ENCODE data around the gene VPS4B. TPM values are rescaled to one million over a fixed set of nuclear protein-coding genes. Genes with fewer than 3 reads are reported as not detected.
A peak's percentile ranks its signal among the peaks of the same experiment; 100 is the strongest.

VPS4B gene
- total RNA-seq, 4 donors from 2014 or later: 36.0 to 50.5 (median 40.9) TPM

DNA sequence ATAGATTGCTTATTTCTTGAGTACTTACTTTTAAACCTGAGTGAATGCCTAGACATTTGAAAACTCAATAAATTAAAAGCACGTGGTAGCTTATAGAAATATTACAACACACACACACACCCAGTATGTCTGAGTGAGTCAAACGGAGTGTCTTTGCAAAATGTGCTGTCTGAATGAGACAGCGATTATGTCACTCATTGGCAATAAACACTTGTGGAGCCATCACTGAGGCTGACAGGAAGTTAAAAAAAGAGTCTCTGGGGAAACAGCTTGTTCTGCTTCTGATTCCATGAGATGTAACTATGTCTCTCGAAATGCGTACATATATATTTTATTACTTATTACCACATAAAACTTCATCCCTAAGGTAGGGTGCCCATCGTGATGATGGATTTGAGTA is 22.3 kb upstream of the VPS4B start:
- Histone ChIP-seq H3K9me3 (no peaks in the 10 kb centered on the region), H3K4me1 (peaks cover 0 to 8% of the 10 kb centered on the region in 2 donors), H3K4me3 (replicated peaks in 1 of 3) (no peak overlapping the region), H3K27ac (no peak overlapping the region), H3K36me3 (no peaks in the 10 kb centered on the region), H3K27me3 (no peaks in the 10 kb centered on the region)
- intact Hi-C loops (cut with DNase I): loop anchor here (10.0 kb wide), 1 partner anchor 430 kb away; no protein-coding TSS in a partner anchor
- WGBS, 2 donors: 72 to 81% methylated on average over 6 of the region's 6 CpGs
- TF ChIP-seq, protein P1, sequence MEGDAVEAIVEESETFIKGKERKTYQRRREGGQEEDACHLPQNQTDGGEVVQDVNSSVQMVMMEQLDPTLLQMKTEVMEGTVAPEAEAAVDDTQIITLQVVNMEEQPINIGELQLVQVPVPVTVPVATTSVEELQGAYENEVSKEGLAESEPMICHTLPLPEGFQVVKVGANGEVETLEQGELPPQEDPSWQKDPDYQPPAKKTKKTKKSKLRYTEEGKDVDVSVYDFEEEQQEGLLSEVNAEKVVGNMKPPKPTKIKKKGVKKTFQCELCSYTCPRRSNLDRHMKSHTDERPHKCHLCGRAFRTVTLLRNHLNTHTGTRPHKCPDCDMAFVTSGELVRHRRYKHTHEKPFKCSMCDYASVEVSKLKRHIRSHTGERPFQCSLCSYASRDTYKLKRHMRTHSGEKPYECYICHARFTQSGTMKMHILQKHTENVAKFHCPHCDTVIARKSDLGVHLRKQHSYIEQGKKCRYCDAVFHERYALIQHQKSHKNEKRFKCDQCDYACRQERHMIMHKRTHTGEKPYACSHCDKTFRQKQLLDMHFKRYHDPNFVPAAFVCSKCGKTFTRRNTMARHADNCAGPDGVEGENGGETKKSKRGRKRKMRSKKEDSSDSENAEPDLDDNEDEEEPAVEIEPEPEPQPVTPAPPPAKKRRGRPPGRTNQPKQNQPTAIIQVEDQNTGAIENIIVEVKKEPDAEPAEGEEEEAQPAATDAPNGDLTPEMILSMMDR (IDR thresholded peaks at IDR 0.05): no peak
- no peak for TF ChIP-seq POLR2A (IDR thresholded peaks at IDR 0.05)
- no peak for DNase-seq

GRCh38 chr18:63443829-63444228 is 21.6 kb upstream of the VPS4B start:
- Histone ChIP-seq H3K9me3 (no peaks in the 10 kb centered on the region), H3K27ac (no peak overlapping the region), H3K4me1 (peaks cover 0 to 8% of the 10 kb centered on the region in 2 donors), H3K4me3 (replicated peaks in 1 of 3) (no peak overlapping the region), H3K36me3 (no peaks in the 10 kb centered on the region), H3K27me3 (no peaks in the 10 kb centered on the region)
- DNase-seq: no peak
- TF ChIP-seq, protein P1 (IDR thresholded peaks at IDR 0.05): no peak
- no peak for TF ChIP-seq POLR2A (IDR thresholded peaks at IDR 0.05)
- intact Hi-C loops (cut with DNase I): loop anchor here (10.0 kb wide), 1 partner anchor 429 kb away; no protein-coding TSS in a partner anchor
- 96% methylated on average over 6 of the region's 6 CpGs for WGBS, 2 donors

- Histone ChIP-seq H3K4me1 (peaks cover 0 to 8% of the 10 kb centered on the region in 2 donors), H3K4me3 (replicated peaks in 1 of 3) (no peak overlapping the region), H3K27me3 (no peaks in the 10 kb centered on the region), H3K27ac (peak overlapping the region in 1 of 3 donors; percentile 35), H3K9me3 (no peaks in the 10 kb centered on the region), H3K36me3 (no peaks in the 10 kb centered on the region)
- intact Hi-C loops (cut with DNase I): loop anchor here (10.0 kb wide), 1 partner anchor 426 kb away; no protein-coding TSS in a partner anchor
- WGBS, 2 donors: 84 to 85% methylated on average over 5 of the region's 5 CpGs
- DNase-seq: no peak
- TF ChIP-seq POLR2A (IDR thresholded peaks at IDR 0.05): no peak
- TF ChIP-seq, protein P1 (IDR thresholded peaks at IDR 0.05): no peak
Observed at GRCh38 chr18:63440881-63441280, 18.6 kb upstream of the VPS4B start.

DNA sequence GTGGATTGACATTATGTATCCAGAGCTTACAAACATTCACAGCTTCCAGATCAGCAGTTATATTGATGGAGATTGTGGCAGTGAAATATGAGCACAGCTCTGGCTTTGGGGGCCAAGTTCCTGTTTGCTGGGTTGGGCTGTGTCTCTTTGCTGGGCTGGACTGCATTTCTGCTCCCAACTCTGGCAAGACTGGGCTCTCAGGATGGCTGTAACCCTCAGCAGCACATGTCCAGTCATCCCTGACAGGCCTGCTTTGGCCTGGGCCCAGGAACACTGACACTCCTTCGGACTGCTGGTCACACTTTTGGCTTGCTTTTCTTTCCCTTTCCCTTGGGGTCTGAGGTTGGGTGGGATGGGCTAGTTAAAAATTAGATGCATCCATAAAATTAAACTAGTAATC is 17.9 kb upstream of the VPS4B start:
- intact Hi-C loops (cut with DNase I): loop anchor here (10.0 kb wide), 1 partner anchor 425 kb away; no protein-coding TSS in a partner anchor
- 4 to 17% methylated on average over 1 of the region's 1 CpG for WGBS, 2 donors
- Histone ChIP-seq H3K27ac (no peak overlapping the region), H3K4me3 (replicated peaks in 1 of 3) (no peak overlapping the region), H3K4me1 (peaks cover 0 to 8% of the 10 kb centered on the region in 2 donors), H3K27me3 (no peaks in the 10 kb centered on the region), H3K36me3 (no peaks in the 10 kb centered on the region), H3K9me3 (no peaks in the 10 kb centered on the region)
- peak; percentile 94 to 96 for DNase-seq
- TF ChIP-seq, protein P1 (IDR thresholded peaks at IDR 0.05): no peak
- no peak for TF ChIP-seq POLR2A (IDR thresholded peaks at IDR 0.05)

DNA sequence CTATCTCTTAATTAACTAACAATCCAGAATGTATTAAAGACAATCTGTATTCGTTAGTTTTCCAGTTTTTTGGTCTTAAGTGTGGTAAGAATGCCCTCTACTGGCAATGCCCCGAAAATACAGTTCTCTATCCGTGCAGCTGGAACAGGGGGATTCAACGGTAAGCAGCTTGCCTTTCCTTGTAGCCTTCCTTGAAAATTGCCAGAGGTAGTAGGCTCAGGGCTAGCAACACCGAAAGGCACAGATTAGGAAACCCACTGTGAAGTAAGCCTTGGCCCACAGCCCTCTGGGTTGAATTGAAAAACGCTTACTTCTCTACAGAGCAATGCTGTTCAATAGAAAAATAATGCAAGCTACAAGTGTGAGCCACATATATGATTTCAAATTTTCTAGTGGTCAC is 17.1 kb upstream of the VPS4B start:
- Histone ChIP-seq H3K36me3 (no peaks in the 10 kb centered on the region), H3K27me3 (no peaks in the 10 kb centered on the region), H3K27ac (no peak overlapping the region), H3K4me3 (replicated peaks in 1 of 3) (no peak overlapping the region), H3K4me1 (peaks cover 0 to 8% of the 10 kb centered on the region in 2 donors), H3K9me3 (no peaks in the 10 kb centered on the region)
- peak; percentile 30 to 37 for DNase-seq
- TF ChIP-seq, protein P1 (IDR thresholded peaks at IDR 0.05): peak; percentile 33 to 89 (median 76)
- no peak for TF ChIP-seq POLR2A (IDR thresholded peaks at IDR 0.05)
- intact Hi-C loops (cut with DNase I): loop anchor here (10.0 kb wide), 1 partner anchor 315 kb away; no protein-coding TSS in a partner anchor
- WGBS, 2 donors: 3 to 6% methylated on average over 6 of the region's 6 CpGs
